OCI-LY3 (cell line): ENCODE results near the gene TTC8.

Experiments
- H2AFZ ChIP-seq: fragments of 200-600, 300-600 bp; shearing (Covaris generic); 2 replicates; pipeline ENCODE4 v1.6.0; 2014; ENCODE audit warnings: antibody characterized with exemption, low read depth, low read length
- H3K27ac ChIP-seq: fragments of 200-600, 300-600 bp; sonication (generic); 2 replicates; pipeline ENCODE4 v1.5.1; 2014; ENCODE audit warnings: mild to moderate bottlenecking, low read length, moderate library complexity, mixed read lengths
- H3K27me3 ChIP-seq: fragments of 200-600, 300-600 bp; sonication (generic); 2 replicates; pipeline ENCODE4 v1.6.1; 2014; ENCODE audit warnings: low read depth, low read length, mixed read lengths
- H3K36me3 ChIP-seq: fragments of 200-600, 300-600 bp; sonication (generic); replicated peaks from 2 replicates; pipeline ENCODE3; 2014; ENCODE audit warnings: low read depth, low read length, mixed read lengths
- H3K4me1 ChIP-seq: fragments of 300-600, 200-600 bp; sonication (generic); 2 replicates; pipeline ENCODE4 v1.6.1; 2014; ENCODE audit warnings: low read length, mixed read lengths
- H3K4me2 ChIP-seq: fragments of 200-600, 300-600 bp; sonication (generic); 2 replicates; pipeline ENCODE4 v1.6.1; 2014; ENCODE audit warnings: low read length, mixed read lengths
- H3K4me3 ChIP-seq: fragments of 300-600, 200-600 bp; sonication (generic); 2 replicates; pipeline ENCODE4 v1.5.1; 2014; ENCODE audit warnings: antibody characterized with exemption, mild to moderate bottlenecking, low read length, moderate library complexity
- H3K79me2 ChIP-seq: fragments of 300-600, 200-600 bp; shearing (Covaris generic); 2 replicates; pipeline ENCODE4 v1.6.1; 2014; ENCODE audit warnings: mild to moderate bottlenecking, low read length, mixed read lengths
- H3K9ac ChIP-seq: fragments of 300-600, 200-600 bp; shearing (Covaris generic); 2 replicates; pipeline ENCODE4 v1.6.0; 2014; ENCODE audit warnings: mild to moderate bottlenecking, low read length, moderate library complexity
- H3K9me3 ChIP-seq: fragments of 200-600, 300-600 bp; shearing (Covaris generic); 2 replicates; pipeline ENCODE4 v1.6.1; 2014; ENCODE audit warnings: low read length, mixed read lengths; ENCODE audit not compliant: insufficient read depth
- H4K20me1 ChIP-seq: fragments of 200-600, 300-600 bp; sonication (generic); 2 replicates; pipeline ENCODE4 v1.6.1; 2016; ENCODE audit warnings: low read length, mixed read lengths; ENCODE audit not compliant: insufficient read depth
- EZH2phosphoT487 ChIP-seq: fragments of 200-600 bp; shearing (Covaris generic); IDR thresholded peaks from 2 replicates; pipeline ENCODE4 v1.6.1; 2018; ENCODE audit warnings: antibody characterized with exemption, mixed run types, low read depth
- TF ChIP-seq, protein P1 (sequence below): fragments of 200-600, 300-600 bp; sonication (generic); IDR thresholded peaks from 2 replicates; pipeline ENCODE4 v1.5.1; 2014; ENCODE audit warnings: antibody characterized with exemption, low read length, low read depth

Gene TTC8

DNA sequence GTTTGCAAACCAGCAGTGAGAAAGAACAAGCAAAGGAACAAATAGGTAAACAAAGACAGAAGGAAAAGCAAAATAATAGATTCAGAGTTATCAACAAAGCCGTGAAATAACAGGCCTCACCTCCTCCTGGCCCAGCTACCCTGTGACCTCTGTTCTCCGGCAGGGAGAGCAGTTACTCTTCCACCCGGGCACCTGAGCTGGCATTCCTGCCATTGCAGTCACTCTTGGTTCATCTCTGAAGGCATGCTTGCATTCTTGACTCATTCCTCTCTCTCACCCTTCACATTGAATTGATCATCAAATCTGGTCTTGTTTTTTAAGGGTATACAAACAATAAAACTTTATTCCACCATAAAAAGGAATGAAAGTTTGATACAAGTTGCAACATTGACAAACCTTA lies 95.1 kb downstream of the TTC8 start:
- Histone ChIP-seq H3K4me3 (no peak overlapping the region), H2AFZ (no peak overlapping the region), H3K4me1 (no peaks in the 10 kb centered on the region), H3K4me2 (no peak overlapping the region), H3K27me3 (peaks cover 4% of the 10 kb centered on the region; the same call in 1 of the 2 replicates), H4K20me1 (no peaks in the 10 kb centered on the region), H3K27ac (no peak overlapping the region), H3K9me3 (no peaks in the 10 kb centered on the region), H3K9ac (no peak overlapping the region), H3K36me3 (no peaks in the 10 kb centered on the region), H3K79me2 (no peaks in the 10 kb centered on the region)
- TF ChIP-seq, protein P1, sequence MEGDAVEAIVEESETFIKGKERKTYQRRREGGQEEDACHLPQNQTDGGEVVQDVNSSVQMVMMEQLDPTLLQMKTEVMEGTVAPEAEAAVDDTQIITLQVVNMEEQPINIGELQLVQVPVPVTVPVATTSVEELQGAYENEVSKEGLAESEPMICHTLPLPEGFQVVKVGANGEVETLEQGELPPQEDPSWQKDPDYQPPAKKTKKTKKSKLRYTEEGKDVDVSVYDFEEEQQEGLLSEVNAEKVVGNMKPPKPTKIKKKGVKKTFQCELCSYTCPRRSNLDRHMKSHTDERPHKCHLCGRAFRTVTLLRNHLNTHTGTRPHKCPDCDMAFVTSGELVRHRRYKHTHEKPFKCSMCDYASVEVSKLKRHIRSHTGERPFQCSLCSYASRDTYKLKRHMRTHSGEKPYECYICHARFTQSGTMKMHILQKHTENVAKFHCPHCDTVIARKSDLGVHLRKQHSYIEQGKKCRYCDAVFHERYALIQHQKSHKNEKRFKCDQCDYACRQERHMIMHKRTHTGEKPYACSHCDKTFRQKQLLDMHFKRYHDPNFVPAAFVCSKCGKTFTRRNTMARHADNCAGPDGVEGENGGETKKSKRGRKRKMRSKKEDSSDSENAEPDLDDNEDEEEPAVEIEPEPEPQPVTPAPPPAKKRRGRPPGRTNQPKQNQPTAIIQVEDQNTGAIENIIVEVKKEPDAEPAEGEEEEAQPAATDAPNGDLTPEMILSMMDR = no peak
- TF ChIP-seq EZH2phosphoT487 = no peak
